RWPE1 (cell line): Measurements from ENCODE around the gene ANXA3.

ENCODE experiments used
- CTCF ChIA-PET: fragments of 350-600 bp; sonication (Branson Sonifier 250); formaldehyde crosslinking; extraction: SDS; loops from one replicate; lab custom pipeline; 2021; lab: Yijun Ruan, JAX
- POLR2A ChIA-PET: fragments of 400-600 bp; formaldehyde crosslinking; extraction: SDS; loops from one replicate; lab custom pipeline; 2020; ENCODE audit warnings: antibody characterized with exemption; ENCODE audit not compliant: low non-redundant PET; lab: Yijun Ruan, JAX
- DNase-seq: peaks from one replicate; pipeline ENCODE4 v3.0.0; 2012; ENCODE audit warnings: low spot score
- H3K27ac ChIP-seq: fragments of 450-650 bp; 2 replicates; pipeline ENCODE4 v1.5.1; 2017
- CTCF ChIP-seq: fragments of 450-650 bp; conservative IDR thresholded peaks from 2 replicates; pipeline ENCODE4 v1.5.1; 2017; ENCODE audit warnings: low read depth, mild to moderate bottlenecking

ANXA3 gene

GRCh38 chr4:78634011-78634664 lies 82.6 kb downstream of the ANXA3 start:
- CTCF ChIA-PET: no interaction called here

GRCh38 chr4:78638337-78639172 lies 87.0 kb downstream of the ANXA3 start:
- ChIA-PET CTCF (interaction anchor here (0.6 kb wide), 1 partner anchor 14 kb away, joined by 3 read pairs; no protein-coding TSS in a partner anchor), POLR2A (no interaction called here)
- TF ChIP-seq CTCF: no peak
- H3K27ac ChIP-seq: peak overlapping the region; percentile 34
- no peak for DNase-seq

More at GRCh38 chr4:78634011-78634664, 82.6 kb downstream of the ANXA3 start:
- DNase-seq: no peak
- no peak for TF ChIP-seq CTCF
- POLR2A ChIA-PET: no interaction called here
- no peak overlapping the region for H3K27ac ChIP-seq

- CTCF ChIA-PET: interaction anchor here (0.6 kb wide), 1 partner anchor 1003 kb away, joined by 4 read pairs; no protein-coding TSS in a partner anchor
- no peak for DNase-seq
- TF ChIP-seq CTCF: no peak
- POLR2A ChIA-PET: no interaction called here
- no peak overlapping the region for H3K27ac ChIP-seq
These were observed 89.1 kb downstream of the ANXA3 start for GRCh38 chr4:78640714-78641113.

GRCh38 chr4:78642934-78643333 lies 91.4 kb downstream of the ANXA3 start:
- H3K27ac ChIP-seq: no peak overlapping the region
- no peak for TF ChIP-seq CTCF
- DNase-seq: no peak
- ChIA-PET CTCF (interaction anchor here (0.6 to 0.8 kb wide), 2 partner anchors 14 to 207 kb away, joined by 3 read pairs; no protein-coding TSS in a partner anchor), POLR2A (no interaction called here)

- ChIA-PET CTCF (interaction anchor here (0.6 to 1.2 kb wide), 6 partner anchors 12 to 424 kb away, joined by 3 to 4 read pairs (median 3); no protein-coding TSS in a partner anchor), POLR2A (no interaction called here)
- H3K27ac ChIP-seq: no peak overlapping the region
- no peak for TF ChIP-seq CTCF
- no peak for DNase-seq
These were observed 92.6 kb downstream of the ANXA3 start for GRCh38 chr4:78644063-78644691.

GRCh38 chr4:78644744-78645330 lies 93.3 kb downstream of the ANXA3 start:
- H3K27ac ChIP-seq: no peak overlapping the region
- peak; percentile 69 for DNase-seq
- ChIA-PET POLR2A (no interaction called here), CTCF (interaction anchor here (0.6 to 1.2 kb wide), 7 partner anchors 13 to 863 kb away, joined by 3 to 4 read pairs (median 3); no protein-coding TSS in a partner anchor)
- peak; percentile 87 for TF ChIP-seq CTCF
